Hepatocyte (in vitro differentiated cells): ENCODE measurements around the gene PALLD.

Source experiments
- CTCF ChIP-seq: fragments of 200-600 bp; sonication (generic); IDR thresholded peaks from 2 replicates; pipeline ENCODE4 v1.5.1; 2016; ENCODE audit warnings: antibody characterized with exemption, mild to moderate bottlenecking; ENCODE audit not compliant: poor library complexity
- EZH2 ChIP-seq: fragments of 200-600 bp; sonication (generic); IDR thresholded peaks from 2 replicates; pipeline ENCODE4 v1.6.1; 2016; ENCODE audit warnings: antibody characterized with exemption, mild to moderate bottlenecking, borderline replicate concordance

GRCh38 chr4:168621806-168622589, 125.1 kb downstream of the PALLD start:
- no peak for TF ChIP-seq EZH2
- TF ChIP-seq CTCF = no peak
